Stimulated activated CD4-positive, alpha-beta T cell treated with anti-CD3 and anti-CD28 coated beads, TNF-alpha, amount 100 ng/mL, for 48 hours (primary cell): Measurements from ENCODE around the gene MT1E.
A peak's percentile ranks its signal among the peaks of the same experiment; 100 is the strongest.

Experiments used
- DNase-seq, 3 donors: peaks; one replicate each; pipeline ENCODE4 v3.0.0-alpha.2; 2020; ENCODE audit warnings: low read depth in 3 of 3

Gene MT1E

GRCh38 chr16:56626685-56627084 lies 1.1 kb downstream of the MT1E start:
- DNase-seq: no peak

GRCh38 chr16:56628486-56629350 lies 3.1 kb downstream of the MT1E start:
- DNase-seq: no peak

- DNase-seq: no peak
These were observed 4.0 kb downstream of the MT1E start for GRCh38 chr16:56629531-56629930.

- DNase-seq: no peak
These were observed 4.6 kb downstream of the MT1E start for GRCh38 chr16:56630134-56630533.

GRCh38 chr16:56631197-56631596 lies 5.6 kb downstream of the MT1E start:
- no peak for DNase-seq

GRCh38 chr16:56631832-56632155 lies 6.2 kb downstream of the MT1E start:
- no peak for DNase-seq

- DNase-seq: no peak
These were observed 6.7 kb downstream of the MT1E start, which contains the start of gene MT1M for GRCh38 chr16:56632156-56632847. Gene MT1M (plus strand): TSS chr16:56632659. CDS start chr16:56632732, 73 bp downstream.

- DNase-seq: no peak
These were observed 7.3 kb downstream of the MT1E start for GRCh38 chr16:56632848-56633365.

GRCh38 chr16:56633535-56633934 lies 8.0 kb downstream of the MT1E start:
- no peak for DNase-seq

- no peak for DNase-seq
These were observed 9.3 kb downstream of the MT1E start for GRCh38 chr16:56634715-56635440.

- no peak for DNase-seq
These were observed 9.9 kb downstream of the MT1E start for GRCh38 chr16:56635441-56635967.

- no peak for DNase-seq
These were observed 11.2 kb downstream of the MT1E start for GRCh38 chr16:56636616-56637413.

- DNase-seq: no peak
These were observed 12.5 kb downstream of the MT1E start, which contains the start of gene MT1A for GRCh38 chr16:56637814-56638750. Gene MT1A (plus strand): TSS chr16:56638666. CDS start chr16:56638739, 73 bp downstream.

GRCh38 chr16:56639045-56639444 lies 13.5 kb downstream of the MT1E start:
- no peak for DNase-seq

GRCh38 chr16:56640076-56640475 lies 14.5 kb downstream of the MT1E start:
- no peak for DNase-seq

GRCh38 chr16:56641166-56641565 lies 15.6 kb downstream of the MT1E start:
- DNase-seq: no peak

GRCh38 chr16:56643080-56643778 lies 17.6 kb downstream of the MT1E start:
- peak; percentile 59 to 72 (median 70) for DNase-seq

GRCh38 chr16:56643833-56644232 lies 18.3 kb downstream of the MT1E start:
- DNase-seq: no peak

GRCh38 chr16:56645311-56645710 lies 19.7 kb downstream of the MT1E start:
- DNase-seq: no peak
